ENCODE results near the gene DSTN. TPM values are rescaled to one million over a fixed set of nuclear protein-coding genes. Genes with fewer than 3 reads are reported as not detected.

Gene DSTN
- total and polyA plus RNA-seq, 9 of the 15 experiments (the other 6 are each of a cell fraction or from before 2014, with no cell fraction given), result 25.7 to 88.3 (median 61.0) TPM

DNA sequence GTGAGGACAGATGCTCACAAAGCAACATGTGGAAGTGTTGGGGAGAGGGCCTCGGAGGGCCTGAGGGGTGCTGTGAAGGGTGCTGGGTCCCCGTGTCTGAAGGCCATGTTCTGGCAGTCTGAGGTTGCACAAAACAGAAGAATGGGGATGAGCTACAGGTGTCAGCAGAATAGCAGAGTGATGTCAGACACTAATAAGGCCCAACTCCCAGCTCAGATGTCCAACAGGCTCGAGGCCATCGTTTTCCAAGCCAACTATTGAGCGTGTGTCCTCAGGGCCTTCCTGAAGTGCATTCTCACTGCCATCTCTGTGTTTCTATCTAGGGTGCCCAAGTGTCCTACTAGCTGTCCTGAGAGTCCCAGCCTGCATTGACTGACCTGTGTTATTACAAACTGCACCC is 46.5 kb upstream of the DSTN start:
- 0% methylated on average over 4 of the region's 5 CpGs for WGBS (ENCODE audit: insufficient coverage, low coverage, missing lambda C conversion rate)
- in situ Hi-C loops (cut with MboI), result loop anchor here (25.0 kb wide), 1 partner anchor 764 kb away; the partner anchor contains the start of gene ZNF133
- BruUV-seq (replicated peaks), result no TSS peak
- ChIA-PET POLR2A (no interaction called here), CTCF (ENCODE audit: low intra/inter-chr PET ratio) (no interaction called here)
- no peak for FAIRE-seq
- Histone ChIP-seq H3K36me3 (ENCODE audit: control insufficient read depth, insufficient read depth, low read length) (no peaks in the 10 kb centered on the region), H3K9ac (ENCODE audit: insufficient read depth in 1 of 2, low read depth in 2 of 2, low read length in 2 of 2) (no peak overlapping the region), H3K79me2 (ENCODE audit: control insufficient read depth, insufficient read depth, low read length) (no peaks in the 10 kb centered on the region), H3K4me3 (no peak overlapping the region), H3K27me3 (ENCODE audit: control insufficient read depth in 2 of 2, insufficient read depth in 2 of 2, low read length in 2 of 2) (peaks cover 0 to 19% of the 10 kb centered on the region in 2 experiments; a peak in 2 of 5 replicates), H3K4me1 (replicated peaks in 1 of 2; ENCODE audit: control insufficient read depth in 2 of 2, insufficient read depth in 2 of 2, low read length in 2 of 2) (no peaks in the 10 kb centered on the region), H3K9me3 (replicated peaks; ENCODE audit: control insufficient read depth, insufficient read depth, low read depth, low read length) (no peaks in the 10 kb centered on the region), H3K9me1 (ENCODE audit: control insufficient read depth, insufficient read depth, low read length) (no peaks in the 10 kb centered on the region), H2AFZ (ENCODE audit: low read depth, low read length) (no peak overlapping the region), H3K4me2 (ENCODE audit: insufficient read depth, low read length) (no peak overlapping the region), H3K27ac (ENCODE audit: extremely low read depth, low read depth, low read length) (no peak overlapping the region), H4K20me1 (replicated peaks; ENCODE audit: control insufficient read depth, insufficient read depth, low read length) (no peaks in the 10 kb centered on the region)
- no peak for ATAC-seq
- no peak for DNase-seq (ENCODE audit: extremely low read depth in 1 of 4, low spot score in 3 of 4)
- TF ChIP-seq ZNF699 (CRISPR knock-in tag; IDR thresholded peaks at IDR 0.05; ENCODE audit: insufficient replicate concordance), result no peak
- TF ChIP-seq PTTG1 (tag; IDR thresholded peaks at IDR 0.05; ENCODE audit: low read depth), result no peak
- no peak for TF ChIP-seq TCF7 (IDR thresholded peaks at IDR 0.05; ENCODE audit: borderline replicate concordance)
- no peak for TF ChIP-seq ZNF184 (CRISPR knock-in tag; IDR thresholded peaks at IDR 0.05)
- no peak for TF ChIP-seq GATA2 (CRISPR knock-in tag; IDR thresholded peaks at IDR 0.05)
- no peak for TF ChIP-seq MEF2A (IDR thresholded peaks at IDR 0.05; ENCODE audit: control insufficient read depth, low read depth, low read length)
- TF ChIP-seq WHSC1 (IDR thresholded peaks at IDR 0.05; ENCODE audit: low read length), result no peak
- no peak for TF ChIP-seq MYC (IDR thresholded peaks at IDR 0.05; ENCODE audit: low read depth, low read length)
- TF ChIP-seq MYC (CRISPR knock-in tag; IDR thresholded peaks at IDR 0.05; ENCODE audit: borderline replicate concordance, low read depth), result no peak
- no peak for TF ChIP-seq SAFB (IDR thresholded peaks at IDR 0.05; ENCODE audit: borderline replicate concordance, low read depth, low read length)
- TF ChIP-seq STAG1 (CRISPR knock-in tag; IDR thresholded peaks at IDR 0.05; ENCODE audit: borderline replicate concordance), result no peak
- TF ChIP-seq, protein P1, sequence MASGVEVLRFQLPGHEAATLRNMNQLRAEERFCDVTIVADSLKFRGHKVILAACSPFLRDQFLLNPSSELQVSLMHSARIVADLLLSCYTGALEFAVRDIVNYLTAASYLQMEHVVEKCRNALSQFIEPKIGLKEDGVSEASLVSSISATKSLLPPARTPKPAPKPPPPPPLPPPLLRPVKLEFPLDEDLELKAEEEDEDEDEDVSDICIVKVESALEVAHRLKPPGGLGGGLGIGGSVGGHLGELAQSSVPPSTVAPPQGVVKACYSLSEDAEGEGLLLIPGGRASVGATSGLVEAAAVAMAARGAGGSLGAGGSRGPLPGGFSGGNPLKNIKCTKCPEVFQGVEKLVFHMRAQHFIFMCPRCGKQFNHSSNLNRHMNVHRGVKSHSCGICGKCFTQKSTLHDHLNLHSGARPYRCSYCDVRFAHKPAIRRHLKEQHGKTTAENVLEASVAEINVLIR (CRISPR knock-in tag; IDR thresholded peaks at IDR 0.05), result no peak
- no peak for TF ChIP-seq ZFP36 (IDR thresholded peaks at IDR 0.05; ENCODE audit: low read depth, low read length, partially characterized antibody)
- TF ChIP-seq LARP7 (IDR thresholded peaks at IDR 0.05), result no peak
- intact Hi-C loops (cut with micrococcal nuclease), result no loop called here
